ENCODE data around the gene ACTL7B.
A peak's percentile ranks its signal among the peaks of the same experiment; 100 is the strongest.
"Not testable (repeated sequence)": the region's sequence is repeated elsewhere in the genome, so short reads cannot be mapped to it uniquely, and the experiment has no call there.

ACTL7B gene, protein sequence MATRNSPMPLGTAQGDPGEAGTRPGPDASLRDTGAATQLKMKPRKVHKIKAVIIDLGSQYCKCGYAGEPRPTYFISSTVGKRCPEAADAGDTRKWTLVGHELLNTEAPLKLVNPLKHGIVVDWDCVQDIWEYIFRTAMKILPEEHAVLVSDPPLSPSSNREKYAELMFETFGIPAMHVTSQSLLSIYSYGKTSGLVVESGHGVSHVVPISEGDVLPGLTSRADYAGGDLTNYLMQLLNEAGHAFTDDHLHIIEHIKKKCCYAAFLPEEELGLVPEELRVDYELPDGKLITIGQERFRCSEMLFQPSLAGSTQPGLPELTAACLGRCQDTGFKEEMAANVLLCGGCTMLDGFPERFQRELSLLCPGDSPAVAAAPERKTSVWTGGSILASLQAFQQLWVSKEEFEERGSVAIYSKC

DNA sequence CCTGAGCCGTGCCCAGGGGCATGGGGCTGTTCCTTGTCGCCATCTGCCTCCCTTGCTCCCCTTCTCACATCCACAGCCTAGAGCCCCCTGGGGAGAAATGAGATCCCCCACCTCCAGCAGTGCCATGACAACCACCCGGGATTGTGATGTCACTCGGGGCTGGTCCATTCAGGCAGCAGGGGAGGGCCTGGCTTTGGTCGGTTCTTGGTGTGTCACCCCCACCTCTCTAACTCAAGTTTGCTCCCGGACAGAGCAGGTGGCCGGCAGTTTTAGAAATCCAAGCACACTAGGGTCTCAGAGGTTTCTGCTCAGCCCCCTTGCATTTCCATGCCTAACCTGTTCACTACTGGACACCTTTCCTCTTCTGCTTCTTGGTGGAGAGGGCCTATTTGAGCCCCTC, at the start of gene ACTL7B:
ACTL7B (minus strand) TSS at position 99 of the 400 bp plus-strand sequence; CDS start at position 43, 56 bp downstream.
- no peak for FAIRE-seq

GRCh38 chr9:108905494-108905893, 49.7 kb upstream of the ACTL7B start:
- no peak for FAIRE-seq
- no peak for DNase-seq (ENCODE audit: low spot score)

More for the DNA sequence above, at the start of gene ACTL7B:
- no peak for DNase-seq (ENCODE audit: low spot score)

GRCh38 chr9:108904161-108904560, 48.4 kb upstream of the ACTL7B start:
- FAIRE-seq = no peak
- no peak for DNase-seq (ENCODE audit: low spot score)

GRCh38 chr9:108903420-108904103, 47.8 kb upstream of the ACTL7B start:
- no peak for DNase-seq (ENCODE audit: low spot score)
- no peak for FAIRE-seq

DNA sequence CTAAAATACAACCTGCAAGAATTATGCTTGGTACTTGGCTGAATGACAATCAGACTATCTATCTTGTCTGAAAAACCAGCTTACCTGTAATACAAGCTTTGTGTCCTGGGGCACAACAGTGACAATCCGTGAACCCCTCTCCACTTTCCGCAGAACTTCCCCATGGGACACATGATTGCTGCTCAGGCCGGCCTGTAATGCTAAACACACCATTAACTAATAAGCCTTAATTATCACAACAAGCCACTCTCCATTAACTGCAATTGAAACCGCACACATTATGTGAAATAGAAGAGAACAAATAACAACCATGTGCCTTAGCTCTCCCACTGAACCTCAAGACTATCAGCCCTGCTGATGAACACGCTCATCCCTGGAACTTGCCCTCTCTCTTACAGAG, 44.4 kb upstream of the ACTL7B start:
- DNase-seq (ENCODE audit: low spot score) = no peak
- FAIRE-seq = no peak

DNA sequence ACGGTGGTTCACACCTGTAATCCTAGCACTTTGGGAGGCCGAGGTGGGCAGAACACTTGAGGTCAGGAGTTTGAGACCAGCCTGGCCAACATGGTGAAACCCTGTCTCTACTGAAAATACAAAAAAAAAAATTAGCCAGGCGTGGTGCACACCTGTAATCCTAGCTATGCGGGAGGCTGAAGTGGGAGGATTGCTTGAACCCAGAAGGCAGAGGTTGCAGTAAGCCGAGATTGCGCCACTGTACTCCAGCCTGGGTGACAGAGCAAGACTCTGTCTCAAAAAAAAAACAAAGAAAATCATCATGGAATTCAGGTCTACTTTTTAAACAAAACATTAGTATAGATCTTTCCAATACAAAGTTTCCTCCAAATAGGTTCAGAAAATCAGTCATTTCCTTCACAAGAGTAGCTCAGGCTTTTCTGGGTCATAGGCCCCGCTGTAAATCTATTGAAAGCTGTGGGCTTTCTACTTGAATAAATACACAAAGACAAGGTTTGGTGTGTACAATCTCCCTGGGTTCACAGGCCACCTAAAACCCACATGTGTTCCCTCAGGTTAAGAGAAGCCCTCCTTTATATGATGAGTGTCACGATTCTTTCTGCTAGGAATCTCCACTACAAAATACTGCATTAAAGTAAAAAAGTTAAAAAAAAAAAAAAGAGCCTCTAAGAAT, 43.4 kb upstream of the ACTL7B start:
- FAIRE-seq; DNase-seq (ENCODE audit: low spot score): not testable (repeated sequence)

GRCh38 chr9:108897324-108898096, 41.7 kb upstream of the ACTL7B start:
- no peak for DNase-seq (ENCODE audit: low spot score)
- FAIRE-seq = no peak

GRCh38 chr9:108894225-108894997, 38.6 kb upstream of the ACTL7B start:
- no peak for DNase-seq (ENCODE audit: low spot score)
- no peak for FAIRE-seq

DNA sequence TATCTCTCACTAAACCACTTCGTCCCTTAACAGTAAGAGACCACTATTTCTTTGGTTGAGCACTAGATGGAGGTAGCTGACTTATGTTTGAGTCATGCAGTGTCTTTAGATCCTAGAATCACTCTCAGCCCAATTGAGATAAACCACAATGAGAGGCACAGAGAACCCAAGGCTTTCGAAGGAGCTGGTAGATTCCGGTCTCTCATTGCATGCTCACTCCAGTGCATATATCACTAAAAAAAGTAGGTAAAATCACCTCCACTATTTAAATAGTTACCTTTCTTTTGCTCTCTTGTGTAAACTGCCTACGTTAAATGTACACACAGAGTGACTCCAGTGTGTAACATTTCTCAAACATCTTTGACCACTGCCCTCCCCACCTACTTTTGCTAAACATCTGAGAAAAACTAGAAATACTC, 33.9 kb upstream of the ACTL7B start:
- FAIRE-seq = no peak
- peak; percentile 36 for DNase-seq (ENCODE audit: low spot score)

- not testable (repeated sequence) for FAIRE-seq; DNase-seq (ENCODE audit: low spot score)
These were observed 30.9 kb upstream of the ACTL7B start for GRCh38 chr9:108886594-108887271.

- DNase-seq (ENCODE audit: low spot score) (peak; percentile 84), FAIRE-seq (peak; percentile 76)
These were observed 30.0 kb upstream of the ACTL7B start for GRCh38 chr9:108885643-108886348.

DNA sequence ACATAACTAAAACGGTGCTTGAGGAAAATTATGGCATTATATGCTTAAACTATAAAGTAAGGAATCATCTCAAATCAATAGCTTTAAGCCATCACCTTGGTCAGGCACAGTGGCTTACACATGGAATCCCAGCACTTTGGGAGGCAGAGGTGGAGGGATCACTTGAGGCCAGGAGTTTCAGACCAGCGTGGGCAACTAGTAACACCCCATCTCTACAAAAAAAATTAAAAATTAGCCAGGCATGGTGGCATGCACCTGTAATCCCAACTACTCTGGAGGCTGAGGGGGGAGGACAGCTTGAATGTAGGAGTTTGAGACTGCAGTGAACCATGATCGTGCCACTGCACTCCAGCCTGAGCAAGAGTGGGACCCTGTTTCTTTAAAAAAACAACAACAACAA, 28.9 kb upstream of the ACTL7B start:
- DNase-seq (ENCODE audit: low spot score) (no peak), FAIRE-seq (no peak)

DNA sequence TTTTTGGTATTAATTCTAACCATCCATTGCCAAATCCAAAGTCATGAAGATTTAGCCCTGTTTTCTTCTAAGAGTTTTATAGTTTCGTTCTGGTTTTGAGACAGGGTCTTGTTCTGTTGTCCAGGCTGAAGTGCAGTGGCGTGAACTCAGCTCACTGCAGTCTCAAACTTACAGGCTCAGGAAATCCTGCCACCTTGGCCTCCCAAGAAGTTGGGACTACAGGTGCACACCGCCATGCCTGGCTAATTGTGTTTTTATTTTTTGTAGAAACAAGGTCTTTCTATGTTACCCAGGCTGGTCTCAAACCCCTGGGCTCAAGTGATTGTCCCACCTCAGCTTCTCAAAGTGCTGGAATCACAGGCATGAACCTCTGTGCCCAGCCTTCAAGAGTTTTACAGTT, 27.3 kb upstream of the ACTL7B start:
- no peak for FAIRE-seq
- no peak for DNase-seq (ENCODE audit: low spot score)

- no peak for DNase-seq (ENCODE audit: low spot score)
- FAIRE-seq = no peak
These were observed 26.5 kb upstream of the ACTL7B start for GRCh38 chr9:108882052-108882888.

DNA sequence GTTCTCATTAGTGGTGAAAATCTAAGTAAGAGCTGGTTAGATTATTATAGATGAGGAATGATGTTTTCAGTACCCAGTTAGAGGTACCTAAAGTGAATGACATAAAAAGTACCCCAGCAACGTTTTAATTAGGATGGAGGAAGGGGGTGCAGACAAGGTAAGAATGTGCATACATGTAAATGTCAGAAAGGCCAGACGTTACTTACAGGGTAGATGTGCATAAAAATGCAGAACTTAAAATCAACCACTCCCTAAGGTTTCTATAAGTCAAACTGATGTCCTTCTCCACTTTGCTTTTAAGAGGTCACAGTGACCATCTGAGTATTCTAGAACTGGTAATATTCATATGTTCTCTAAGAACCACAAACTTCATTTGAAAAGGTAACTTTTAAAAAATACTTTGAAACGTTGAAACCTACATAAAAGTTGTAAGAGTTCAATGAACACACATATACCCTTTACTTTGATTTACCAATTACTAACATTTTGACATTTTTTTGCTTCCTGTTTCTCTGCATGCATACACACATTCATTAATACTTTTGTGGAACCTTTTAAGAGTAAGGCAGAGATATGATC, 25.0 kb upstream of the ACTL7B start:
- no peak for FAIRE-seq
- no peak for DNase-seq (ENCODE audit: low spot score)

DNA sequence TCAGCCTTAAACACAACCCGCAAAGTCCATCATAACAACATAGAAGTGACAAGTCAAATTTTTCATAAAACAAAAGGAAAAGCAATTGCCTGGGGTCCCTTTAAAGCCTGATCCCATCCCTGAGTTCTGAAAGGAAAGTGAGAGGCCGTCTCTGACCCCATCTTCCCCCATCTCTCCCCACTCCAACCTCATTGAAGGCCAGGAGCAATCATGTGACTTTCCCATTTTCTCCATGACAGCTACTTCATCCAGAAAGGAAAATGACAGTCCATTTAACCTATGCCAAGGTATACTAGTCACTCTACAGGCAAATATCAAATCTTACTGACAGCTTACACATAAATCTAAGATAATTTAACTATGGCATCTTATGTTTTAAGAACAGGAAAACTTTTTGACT, 21.7 kb upstream of the ACTL7B start:
- FAIRE-seq = no peak

DNA sequence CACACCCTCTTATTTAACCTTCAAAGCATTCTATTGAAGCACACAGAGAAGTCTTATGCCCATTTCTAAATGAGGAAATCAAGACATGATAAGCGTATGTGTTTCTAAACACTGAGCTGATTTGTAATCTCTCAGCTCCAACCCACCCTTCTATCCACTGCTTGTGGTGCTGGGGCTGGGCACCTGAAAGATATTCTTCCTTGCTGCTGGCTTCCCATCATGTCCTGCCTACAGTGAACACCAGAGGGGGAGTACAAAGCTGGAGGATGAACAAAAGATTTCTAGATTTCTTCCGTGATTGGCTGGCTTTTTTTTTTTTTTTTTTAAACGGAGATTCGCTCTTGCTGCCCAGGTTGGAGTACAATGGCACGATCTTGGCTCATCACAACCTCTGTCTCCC, 20.6 kb upstream of the ACTL7B start:
- DNase-seq (ENCODE audit: low spot score) (no peak), FAIRE-seq (no peak)

More for the DNA sequence above, 21.7 kb upstream of the ACTL7B start:
- no peak for DNase-seq (ENCODE audit: low spot score)

All from RCC 7860 (cell line).